ENCODE measurements around the gene GAB4. TPM values are rescaled to one million over a fixed set of nuclear protein-coding genes. Genes with fewer than 3 reads are reported as not detected.
"Not testable (repeated sequence)": the region's sequence is repeated elsewhere in the genome, so short reads cannot be mapped to it uniquely, and the experiment has no call there.

The GAB4 gene
- total RNA-seq, 1 experiment from 2014 or later = 0.11 TPM

DNA sequence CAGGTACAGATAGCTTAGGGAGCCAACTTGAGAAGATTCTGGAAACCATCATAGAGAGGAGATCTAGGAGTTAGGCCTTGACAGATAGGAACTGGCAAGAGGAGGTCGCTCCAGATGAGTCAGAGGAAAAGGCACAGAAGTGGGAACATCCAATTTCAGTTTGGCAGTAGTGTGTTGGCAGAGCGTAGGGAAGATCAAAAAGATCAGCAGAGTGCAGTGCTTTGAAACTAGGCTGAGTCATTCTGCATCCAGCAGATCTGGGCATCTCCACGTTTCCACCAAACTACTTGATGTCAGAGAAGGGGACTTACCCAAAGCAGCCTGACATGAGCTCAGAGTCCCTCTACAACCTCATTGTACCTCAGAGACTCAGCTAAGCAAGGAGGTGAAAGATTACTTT, 58.5 kb downstream of the GAB4 start:
- Histone ChIP-seq H2AFZ (ENCODE audit: low read length) (no peak overlapping the region), H3K9me2 (replicated peaks; ENCODE audit: insufficient read depth, low read length) (no peaks in the 10 kb centered on the region), H3K4me2 (ENCODE audit: low read depth, low read length, poor library complexity, severe bottlenecking) (no peak overlapping the region), H3K9ac (ENCODE audit: low read length) (no peak overlapping the region), H3K79me2 (ENCODE audit: low read length) (no peaks in the 10 kb centered on the region), H3K9me3 (ENCODE audit: low read length) (no peaks in the 10 kb centered on the region), H3K4me1 (ENCODE audit: low read length) (peaks cover 5% of the 10 kb centered on the region), H3K27me3 (ENCODE audit: low read length) (no peaks in the 10 kb centered on the region), H3K27ac (ENCODE audit: low read length) (no peak overlapping the region), H4K20me1 (ENCODE audit: insufficient read depth, low read depth, low read length) (no peaks in the 10 kb centered on the region), H3K4me3 (ENCODE audit: low read length) (no peak overlapping the region), H3K36me3 (ENCODE audit: insufficient read depth, low read length) (no peaks in the 10 kb centered on the region)
- no peak for DNase-seq

DNA sequence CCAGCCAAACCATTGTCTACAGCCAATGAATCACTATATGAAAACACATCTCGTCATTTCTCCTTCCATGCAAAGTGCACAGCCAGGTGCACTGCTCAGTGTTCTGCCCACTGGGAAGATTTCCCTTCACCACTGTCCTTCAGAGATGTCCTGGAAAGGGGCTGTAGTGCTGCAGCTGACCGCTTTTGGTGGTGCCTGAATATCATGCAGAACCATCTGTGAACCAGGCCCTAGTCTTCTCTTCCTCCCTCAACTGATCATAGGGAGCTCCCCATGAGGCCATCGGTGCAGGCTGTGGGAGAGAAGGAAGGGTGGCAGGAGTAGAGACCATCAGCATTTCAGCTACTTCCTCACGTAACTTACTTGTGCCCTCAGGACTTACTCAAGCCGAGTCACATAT, 70.2 kb downstream of the GAB4 start:
- Histone ChIP-seq H3K36me3 (ENCODE audit: insufficient read depth, low read length) (no peaks in the 10 kb centered on the region), H3K79me2 (ENCODE audit: low read length) (no peaks in the 10 kb centered on the region), H3K4me2 (ENCODE audit: low read depth, low read length, poor library complexity, severe bottlenecking) (no peak overlapping the region), H3K9ac (ENCODE audit: low read length) (no peak overlapping the region), H3K27me3 (ENCODE audit: low read length) (no peaks in the 10 kb centered on the region), H2AFZ (ENCODE audit: low read length) (no peak overlapping the region), H3K4me3 (ENCODE audit: low read length) (no peak overlapping the region), H3K9me2 (replicated peaks; ENCODE audit: insufficient read depth, low read length) (no peaks in the 10 kb centered on the region), H4K20me1 (ENCODE audit: insufficient read depth, low read depth, low read length) (no peaks in the 10 kb centered on the region), H3K9me3 (ENCODE audit: low read length) (no peaks in the 10 kb centered on the region), H3K27ac (ENCODE audit: low read length) (no peak overlapping the region), H3K4me1 (ENCODE audit: low read length) (no peaks in the 10 kb centered on the region)
- DNase-seq = no peak

DNA sequence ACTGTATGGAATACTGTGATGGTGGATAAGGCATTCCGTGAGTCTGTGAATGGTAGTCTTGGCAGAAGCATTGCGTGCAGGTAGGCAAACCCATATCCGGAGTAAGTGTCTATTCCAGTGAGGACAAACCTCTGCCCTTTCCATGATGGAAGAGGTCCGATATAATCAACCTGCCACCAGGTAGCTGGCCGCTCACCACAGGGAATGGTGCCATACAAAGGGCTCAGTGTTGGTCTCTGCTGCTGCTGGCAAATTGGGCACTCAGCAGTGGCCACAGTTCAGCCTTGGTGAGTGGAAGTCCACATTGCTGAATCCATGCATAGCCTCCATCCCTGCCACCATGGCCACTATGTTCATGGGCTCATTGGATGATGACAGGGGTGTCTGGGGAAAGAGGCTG, 70.8 kb downstream of the GAB4 start:
- H3K9me3 ChIP-seq (ENCODE audit: low read length); H3K79me2 ChIP-seq (ENCODE audit: low read length); H2AFZ ChIP-seq (ENCODE audit: low read length); H3K4me3 ChIP-seq (ENCODE audit: low read length); H4K20me1 ChIP-seq (ENCODE audit: insufficient read depth, low read depth, low read length); H3K4me1 ChIP-seq (ENCODE audit: low read length); H3K27me3 ChIP-seq (ENCODE audit: low read length); H3K36me3 ChIP-seq (ENCODE audit: insufficient read depth, low read length); H3K4me2 ChIP-seq (ENCODE audit: low read depth, low read length, poor library complexity, severe bottlenecking); H3K27ac ChIP-seq (ENCODE audit: low read length); H3K9me2 ChIP-seq (replicated peaks; ENCODE audit: insufficient read depth, low read length); H3K9ac ChIP-seq (ENCODE audit: low read length); DNase-seq: not testable (repeated sequence)

DNA sequence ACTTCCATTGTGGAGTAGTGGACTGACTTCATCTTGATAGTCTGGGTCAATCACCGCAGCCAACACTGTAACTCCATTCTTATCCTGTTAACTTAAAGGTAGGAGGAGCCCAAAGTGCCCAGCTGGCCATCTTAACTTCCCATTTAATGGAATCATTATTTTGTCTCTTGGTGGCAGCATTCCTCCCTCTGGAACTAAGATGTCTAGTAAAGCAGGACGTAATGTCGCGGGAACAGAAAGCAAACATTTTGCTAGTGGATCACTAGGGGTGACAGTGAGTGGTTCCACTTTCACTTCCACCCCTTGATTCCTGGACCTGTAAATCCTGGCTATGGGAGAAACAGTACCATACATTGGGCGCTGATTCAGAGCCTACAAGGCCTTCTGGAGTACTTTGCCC, 71.4 kb downstream of the GAB4 start:
- Histone ChIP-seq H2AFZ (ENCODE audit: low read length) (no peak overlapping the region), H3K27me3 (ENCODE audit: low read length) (no peaks in the 10 kb centered on the region), H3K36me3 (ENCODE audit: insufficient read depth, low read length) (no peaks in the 10 kb centered on the region), H3K9ac (ENCODE audit: low read length) (no peak overlapping the region), H3K4me1 (ENCODE audit: low read length) (no peaks in the 10 kb centered on the region), H3K27ac (ENCODE audit: low read length) (no peak overlapping the region), H3K9me3 (ENCODE audit: low read length) (no peaks in the 10 kb centered on the region), H3K4me2 (ENCODE audit: low read depth, low read length, poor library complexity, severe bottlenecking) (no peak overlapping the region), H4K20me1 (ENCODE audit: insufficient read depth, low read depth, low read length) (no peaks in the 10 kb centered on the region), H3K79me2 (ENCODE audit: low read length) (no peaks in the 10 kb centered on the region), H3K4me3 (ENCODE audit: low read length) (no peak overlapping the region), H3K9me2 (replicated peaks; ENCODE audit: insufficient read depth, low read length) (no peaks in the 10 kb centered on the region)
- DNase-seq = no peak

DNA sequence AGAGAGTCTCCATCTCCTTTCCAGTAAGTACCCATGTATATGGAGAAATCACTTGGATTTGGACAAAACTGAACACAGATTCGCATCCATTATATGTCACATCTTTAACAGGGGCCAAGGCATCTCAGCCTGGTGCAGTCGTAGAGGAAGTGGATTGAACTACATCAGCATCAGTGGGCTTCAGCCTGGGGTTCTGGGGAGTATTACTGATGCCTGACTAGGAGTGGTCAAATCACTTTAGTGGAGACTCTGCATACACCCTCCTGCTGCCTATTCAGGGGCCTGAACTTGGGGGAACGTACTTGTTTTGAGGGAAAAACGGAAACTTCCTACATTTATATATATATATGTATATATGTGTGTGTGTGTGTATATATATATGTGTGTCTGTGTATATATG, 72.8 kb downstream of the GAB4 start:
- no peaks in the 10 kb centered on the region for H3K9me2 ChIP-seq (replicated peaks; ENCODE audit: insufficient read depth, low read length)
- H3K36me3 ChIP-seq (ENCODE audit: insufficient read depth, low read length) = no peaks in the 10 kb centered on the region
- no peak overlapping the region for H3K27ac ChIP-seq (ENCODE audit: low read length)
- DNase-seq = no peak
- no peak overlapping the region for H2AFZ ChIP-seq (ENCODE audit: low read length)
- no peak overlapping the region for H3K4me3 ChIP-seq (ENCODE audit: low read length)
- H3K4me2 ChIP-seq (ENCODE audit: low read depth, low read length, poor library complexity, severe bottlenecking) = no peak overlapping the region
- no peak overlapping the region for H3K9ac ChIP-seq (ENCODE audit: low read length)
- H4K20me1 ChIP-seq (ENCODE audit: insufficient read depth, low read depth, low read length) = no peaks in the 10 kb centered on the region
- H3K9me3 ChIP-seq (ENCODE audit: low read length) = no peaks in the 10 kb centered on the region
- H3K79me2 ChIP-seq (ENCODE audit: low read length) = no peaks in the 10 kb centered on the region
- no peaks in the 10 kb centered on the region for H3K27me3 ChIP-seq (ENCODE audit: low read length)
- H3K4me1 ChIP-seq (ENCODE audit: low read length) = no peaks in the 10 kb centered on the region

DNA sequence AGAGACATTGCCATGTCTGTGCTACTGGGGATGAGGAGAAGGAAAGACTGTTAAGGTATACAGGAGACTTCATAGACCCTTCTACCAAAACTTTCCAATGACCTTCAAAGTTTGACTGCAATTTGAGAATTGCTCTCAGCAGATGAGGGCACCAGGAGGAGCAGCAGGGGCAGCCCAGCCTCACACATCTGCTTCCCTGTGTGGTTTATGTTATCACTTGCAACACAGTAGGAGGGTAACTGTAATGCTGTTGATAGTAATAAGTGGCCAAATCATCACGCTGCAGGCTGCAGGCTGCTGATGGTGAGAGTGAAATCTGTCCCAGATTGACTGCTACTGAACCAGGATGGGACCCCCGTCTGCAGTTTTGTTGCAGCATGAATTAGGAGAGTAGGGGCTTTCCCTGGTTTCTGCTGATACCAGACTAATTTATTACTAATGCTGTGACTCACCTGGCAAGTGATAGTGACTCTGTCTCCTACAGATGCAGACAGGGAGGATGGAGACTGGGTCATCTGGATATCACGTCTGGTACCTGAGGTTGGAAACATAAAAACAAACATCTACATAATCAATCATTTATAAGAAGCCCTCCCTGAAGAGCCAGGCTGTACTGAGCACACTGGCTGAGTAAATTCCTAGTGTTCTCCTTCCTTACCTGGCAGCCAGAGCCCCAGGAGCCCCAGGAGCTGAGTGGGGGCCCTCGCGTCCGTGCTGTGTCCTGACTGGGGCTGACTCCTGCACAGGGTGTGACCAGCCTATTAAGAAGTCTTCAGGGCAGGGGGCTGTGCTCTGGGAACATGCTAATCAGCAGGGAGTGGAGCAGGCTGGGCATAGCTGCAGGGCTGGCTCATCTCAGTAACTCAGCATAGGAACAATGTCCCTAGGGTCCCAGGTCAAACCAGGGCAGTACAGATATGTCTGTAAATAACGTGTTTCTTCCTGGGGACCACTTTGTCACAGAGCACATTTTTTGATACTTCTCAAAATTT, 74.4 kb downstream of the GAB4 start:
- H3K4me2 ChIP-seq (ENCODE audit: low read depth, low read length, poor library complexity, severe bottlenecking) = no peak overlapping the region
- no peaks in the 10 kb centered on the region for H3K27me3 ChIP-seq (ENCODE audit: low read length)
- H2AFZ ChIP-seq (ENCODE audit: low read length) = no peak overlapping the region
- H3K27ac ChIP-seq (ENCODE audit: low read length) = no peak overlapping the region
- H3K9me2 ChIP-seq (replicated peaks; ENCODE audit: insufficient read depth, low read length) = no peaks in the 10 kb centered on the region
- H3K9ac ChIP-seq (ENCODE audit: low read length) = no peak overlapping the region
- no peak for DNase-seq
- H3K4me3 ChIP-seq (ENCODE audit: low read length) = no peak overlapping the region
- no peaks in the 10 kb centered on the region for H4K20me1 ChIP-seq (ENCODE audit: insufficient read depth, low read depth, low read length)
- no peaks in the 10 kb centered on the region for H3K36me3 ChIP-seq (ENCODE audit: insufficient read depth, low read length)
- no peaks in the 10 kb centered on the region for H3K79me2 ChIP-seq (ENCODE audit: low read length)
- H3K9me3 ChIP-seq (ENCODE audit: low read length) = no peaks in the 10 kb centered on the region
- no peaks in the 10 kb centered on the region for H3K4me1 ChIP-seq (ENCODE audit: low read length)

DNA sequence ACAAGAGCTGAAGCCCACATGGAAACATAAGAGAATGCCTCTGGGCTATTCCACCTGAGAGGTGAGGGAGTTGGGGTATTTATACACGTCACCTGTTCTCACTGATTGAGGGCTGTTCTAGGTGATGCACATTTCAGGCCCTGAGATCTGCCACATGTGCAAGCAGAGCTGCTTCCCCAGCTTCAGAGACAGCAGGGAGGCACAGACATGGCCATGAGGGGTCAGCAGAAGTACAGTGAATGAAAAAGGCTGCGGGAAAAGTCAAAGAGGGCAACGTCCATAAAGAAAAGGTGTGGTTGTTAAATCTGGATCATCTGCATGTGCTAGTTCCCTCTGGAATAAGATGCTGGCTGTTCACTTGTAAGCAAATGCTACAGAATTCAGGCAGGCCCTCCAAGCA, 75.4 kb downstream of the GAB4 start:
- Histone ChIP-seq H4K20me1 (ENCODE audit: insufficient read depth, low read depth, low read length) (no peaks in the 10 kb centered on the region), H3K4me2 (ENCODE audit: low read depth, low read length, poor library complexity, severe bottlenecking) (no peak overlapping the region), H3K9me2 (replicated peaks; ENCODE audit: insufficient read depth, low read length) (no peaks in the 10 kb centered on the region), H3K9ac (ENCODE audit: low read length) (no peak overlapping the region), H3K4me1 (ENCODE audit: low read length) (no peaks in the 10 kb centered on the region), H3K36me3 (ENCODE audit: insufficient read depth, low read length) (no peaks in the 10 kb centered on the region), H3K79me2 (ENCODE audit: low read length) (no peaks in the 10 kb centered on the region), H3K4me3 (ENCODE audit: low read length) (no peak overlapping the region), H2AFZ (ENCODE audit: low read length) (no peak overlapping the region), H3K27ac (ENCODE audit: low read length) (no peak overlapping the region), H3K27me3 (ENCODE audit: low read length) (no peaks in the 10 kb centered on the region), H3K9me3 (ENCODE audit: low read length) (no peaks in the 10 kb centered on the region)
- DNase-seq = peak; percentile 68

DNA sequence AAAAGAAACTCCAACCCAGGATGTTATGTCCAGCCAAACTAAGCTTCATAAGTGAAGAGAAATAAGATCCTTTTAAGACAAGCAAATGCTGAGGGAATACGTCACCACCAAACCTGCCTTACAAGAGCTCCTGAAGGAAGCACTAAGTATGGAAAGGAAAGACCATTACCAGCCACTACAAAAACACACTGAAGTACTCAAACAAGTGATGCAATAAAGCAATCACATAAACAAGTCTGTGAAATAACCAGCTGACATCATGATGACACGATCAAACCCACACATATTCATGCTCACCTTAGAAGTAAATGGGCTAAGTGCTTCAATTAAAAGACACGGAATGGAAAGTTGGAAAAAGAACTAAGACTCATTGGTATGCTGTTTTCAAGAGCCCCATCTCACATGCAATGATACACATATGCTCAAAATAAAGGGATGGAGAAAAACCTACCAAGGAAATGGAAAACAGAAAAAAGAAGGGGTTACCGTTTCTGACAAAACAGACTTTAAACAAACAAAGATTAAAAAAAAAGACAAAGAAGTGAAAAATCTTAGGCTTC, 82.5 kb downstream of the GAB4 start:
- Histone ChIP-seq H3K27ac (ENCODE audit: low read length) (no peak overlapping the region), H3K36me3 (ENCODE audit: insufficient read depth, low read length) (no peaks in the 10 kb centered on the region), H3K9me3 (ENCODE audit: low read length) (no peaks in the 10 kb centered on the region), H3K9ac (ENCODE audit: low read length) (no peak overlapping the region), H3K9me2 (replicated peaks; ENCODE audit: insufficient read depth, low read length) (no peaks in the 10 kb centered on the region), H3K4me3 (ENCODE audit: low read length) (no peak overlapping the region), H3K27me3 (ENCODE audit: low read length) (no peaks in the 10 kb centered on the region), H2AFZ (ENCODE audit: low read length) (no peak overlapping the region), H3K4me2 (ENCODE audit: low read depth, low read length, poor library complexity, severe bottlenecking) (no peak overlapping the region), H3K79me2 (ENCODE audit: low read length) (no peaks in the 10 kb centered on the region), H3K4me1 (ENCODE audit: low read length) (peaks cover 41% of the 10 kb centered on the region), H4K20me1 (ENCODE audit: insufficient read depth, low read depth, low read length) (no peaks in the 10 kb centered on the region)
- peak; percentile 27 for DNase-seq
